Coronary artery (tissue), 2 donors: ENCODE measurements around the gene NDST1.

Experiments
- DNase-seq: peaks from one replicate; pipeline ENCODE4 v3.0.0-alpha.2; 2017; ENCODE audit warnings: low spot score
- H3K27ac ChIP-seq, 2 donors: fragments of 200-600 bp; sonication (generic); one replicate each; pipeline ENCODE4 v1.5.1; 2016 to 2019
- H3K4me3 ChIP-seq: fragments of 200-600 bp; sonication (generic); 2 replicates; pipeline ENCODE4 v1.5.1; 2016; ENCODE audit warnings: mild to moderate bottlenecking, moderate library complexity
- CTCF ChIP-seq: fragments of 200-600 bp; sonication (generic); IDR thresholded peaks from one replicate; pipeline ENCODE4 v1.5.1; 2019; ENCODE audit warnings: antibody characterized with exemption

The NDST1 gene

GRCh38 chr5:150574818-150575547 is 67.1 kb downstream of the NDST1 start:
- Histone ChIP-seq H3K27ac (no peak overlapping the region), H3K4me3 (no peak overlapping the region)
- no peak for TF ChIP-seq CTCF
- DNase-seq = no peak

- DNase-seq = no peak
- no peak overlapping the region for H3K27ac ChIP-seq
- TF ChIP-seq CTCF = no peak
- no peak overlapping the region for H3K4me3 ChIP-seq
Observed at GRCh38 chr5:150575745-150576448, 68.0 kb downstream of the NDST1 start.

GRCh38 chr5:150576449-150576949 is 68.6 kb downstream of the NDST1 start:
- DNase-seq = no peak
- TF ChIP-seq CTCF = no peak
- Histone ChIP-seq H3K4me3 (no peak overlapping the region), H3K27ac (no peak overlapping the region)

GRCh38 chr5:150577378-150578139 is 69.6 kb downstream of the NDST1 start:
- H3K27ac ChIP-seq = no peak overlapping the region
- no peak for DNase-seq
- no peak for TF ChIP-seq CTCF
- H3K4me3 ChIP-seq = no peak overlapping the region

- TF ChIP-seq CTCF = no peak
- Histone ChIP-seq H3K27ac (no peak overlapping the region), H3K4me3 (no peak overlapping the region)
- DNase-seq = no peak
Observed at GRCh38 chr5:150578781-150579461, 71.0 kb downstream of the NDST1 start.

- DNase-seq = no peak
- H3K4me3 ChIP-seq = no peak overlapping the region
- no peak for TF ChIP-seq CTCF
- H3K27ac ChIP-seq = no peak overlapping the region
Observed at GRCh38 chr5:150579462-150580400, 71.8 kb downstream of the NDST1 start.
